GM21360 (cell line): Measurements from ENCODE around the gene GPR42.

Experiments used
- ATAC-seq: cut with Tn5 transposase; IDR thresholded peaks from one replicate; pipeline ENCODE4 v1.9.1; 2021; ENCODE audit warnings: mild to moderate bottlenecking, moderate library complexity; ENCODE audit not compliant: unreplicated experiment

The GPR42 gene

DNA sequence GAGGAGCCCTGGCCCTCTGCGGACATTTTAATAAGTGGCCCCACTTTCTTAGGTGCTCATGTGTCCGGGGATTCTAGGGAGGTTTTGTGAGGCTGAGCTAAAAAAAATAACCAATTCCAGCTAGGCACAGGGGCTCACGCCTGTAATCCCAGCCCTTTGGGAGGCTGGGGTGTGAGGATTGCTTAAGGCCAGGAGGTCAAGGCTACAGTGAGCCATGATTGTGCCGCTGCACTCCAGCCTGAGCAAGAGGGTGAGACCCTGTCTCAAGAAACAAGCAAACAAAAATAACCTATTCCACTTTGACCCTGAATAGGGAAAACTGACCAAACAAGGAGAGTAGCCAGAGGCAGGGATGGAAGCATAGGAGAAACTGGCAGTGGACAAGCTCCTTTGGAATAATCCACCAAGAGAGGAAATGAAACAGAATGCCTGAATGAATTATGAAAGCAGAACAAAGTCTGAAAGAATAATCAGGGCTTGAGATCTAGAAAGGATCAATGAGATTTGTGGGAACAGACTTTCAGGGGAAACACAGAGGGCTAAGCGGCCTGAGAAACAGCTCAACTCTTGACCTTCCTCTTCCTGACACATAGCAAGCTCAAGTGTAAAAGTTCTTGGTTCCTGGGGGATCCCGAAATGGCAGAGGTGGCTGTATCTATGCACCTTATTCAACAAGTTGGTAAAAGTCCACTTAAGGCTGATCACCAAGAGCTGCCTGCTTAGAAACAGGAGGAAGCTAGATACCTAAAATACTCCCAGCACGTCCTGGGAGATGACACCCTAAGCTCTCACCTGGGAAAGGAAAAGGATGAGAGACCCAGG lies 47.1 kb downstream of the GPR42 start:
- ATAC-seq = no peak

DNA sequence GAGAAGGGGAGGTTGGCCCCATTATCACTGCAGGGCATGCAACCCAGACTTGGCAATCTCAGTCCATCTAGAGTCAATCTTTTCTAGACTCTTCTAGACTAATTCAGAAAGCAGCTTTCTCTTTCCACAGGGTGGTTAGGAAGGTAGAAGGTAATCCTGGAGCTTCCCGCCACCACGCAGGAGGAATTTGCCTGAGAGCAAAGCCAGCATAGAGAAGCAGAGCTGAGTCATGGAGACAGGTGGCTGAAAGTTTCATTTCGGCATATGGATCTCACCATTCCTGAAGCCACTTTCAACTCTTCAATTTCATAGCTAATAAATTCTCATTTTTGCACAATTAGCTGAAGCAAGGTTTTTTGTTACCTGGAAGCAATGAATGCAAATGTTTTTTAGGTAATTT lies 48.2 kb downstream of the GPR42 start:
- ATAC-seq = no peak

DNA sequence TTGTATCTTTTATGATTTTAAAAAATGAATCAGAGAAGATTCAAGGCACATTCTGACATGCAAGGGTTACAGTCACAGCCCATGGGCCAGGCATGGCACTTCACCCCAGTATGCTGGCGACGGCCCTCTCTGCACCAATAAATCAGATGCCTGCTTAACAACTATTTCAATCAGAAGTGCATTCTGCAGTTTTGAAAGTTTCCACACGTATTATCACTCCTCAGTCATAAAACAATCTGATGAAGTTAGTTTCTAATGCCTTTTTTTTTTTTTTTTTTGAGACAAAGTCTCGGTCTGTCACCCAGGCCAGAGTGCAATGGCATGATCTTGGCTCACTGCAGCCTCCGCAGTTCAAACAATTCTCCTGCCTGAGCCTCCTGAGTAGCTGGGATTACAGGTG lies 48.9 kb downstream of the GPR42 start:
- ATAC-seq = no peak

DNA sequence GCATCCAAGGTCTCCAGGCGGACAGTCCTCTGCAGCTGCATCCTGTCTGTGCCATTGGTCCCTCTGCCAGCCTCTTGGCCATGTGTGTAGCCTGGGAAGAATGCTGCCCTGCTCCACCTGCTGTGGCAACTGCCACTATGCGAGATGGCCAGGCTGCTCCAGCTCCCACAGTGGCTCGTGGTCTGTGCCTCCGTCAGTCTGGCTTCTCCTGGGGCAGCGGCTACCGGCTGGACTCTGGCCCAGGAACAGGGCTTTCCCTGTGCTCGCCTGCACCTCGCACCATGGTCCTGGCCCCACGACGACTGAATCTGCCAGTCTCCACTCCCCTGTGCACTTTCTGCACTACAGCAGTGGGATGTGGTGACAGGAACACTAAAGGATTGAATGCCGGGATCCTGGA lies 50.5 kb downstream of the GPR42 start:
- no peak for ATAC-seq
